GM06990 (cell line): ENCODE results near the gene RAB11FIP3.

Experiments
- DNase-seq: peaks from one replicate; pipeline ENCODE4 v3.0.0-alpha.2; 2011; ENCODE audit not compliant: insufficient read length; ENCODE audit errors: extremely low read depth
- H3K27me3 ChIP-seq: replicated peaks from 2 replicates; pipeline ENCODE4 v1.6.0; 2011; ENCODE audit warnings: low read length; ENCODE audit not compliant: control insufficient read depth, insufficient read depth
- H3K36me3 ChIP-seq: 2 replicates; pipeline ENCODE4 v1.5.1; 2011; ENCODE audit warnings: low read length; ENCODE audit not compliant: control insufficient read depth, insufficient read depth
- H3K4me3 ChIP-seq: replicated peaks from 2 replicates; pipeline ENCODE4 v1.5.1; 2011; ENCODE audit warnings: low read depth, mild to moderate bottlenecking, control low read depth, low read length
- CTCF ChIP-seq: IDR thresholded peaks from 2 replicates; pipeline ENCODE4 v1.5.1; 2011; ENCODE audit warnings: low read length, control low read depth, mild to moderate bottlenecking, inconsistent platforms; ENCODE audit not compliant: insufficient read depth, poor library complexity, severe bottlenecking

Gene RAB11FIP3

GRCh38 chr16:561413-561794 is 136.0 kb downstream of the RAB11FIP3 start:
- Histone ChIP-seq H3K27me3 (no peaks in the 10 kb centered on the region; the same call in 1 of the 2 replicates), H3K36me3 (no peaks in the 10 kb centered on the region), H3K4me3 (no peak overlapping the region)
- no peak for TF ChIP-seq CTCF
- DNase-seq, result no peak

- no peak for DNase-seq
- H3K27me3 ChIP-seq, result no peaks in the 10 kb centered on the region; the same call in 1 of the 2 replicates
- H3K36me3 ChIP-seq, result no peaks in the 10 kb centered on the region
- no peak for TF ChIP-seq CTCF
- H3K4me3 ChIP-seq, result no peak overlapping the region
These were observed 136.8 kb downstream of the RAB11FIP3 start for GRCh38 chr16:561957-562938.

GRCh38 chr16:563072-563644 is 137.7 kb downstream of the RAB11FIP3 start:
- Histone ChIP-seq H3K27me3 (no peaks in the 10 kb centered on the region; the same call in 1 of the 2 replicates), H3K4me3 (no peak overlapping the region), H3K36me3 (no peaks in the 10 kb centered on the region)
- no peak for TF ChIP-seq CTCF
- DNase-seq, result no peak

- Histone ChIP-seq H3K36me3 (no peaks in the 10 kb centered on the region), H3K4me3 (no peak overlapping the region), H3K27me3 (no peaks in the 10 kb centered on the region)
- no peak for DNase-seq
- TF ChIP-seq CTCF, result no peak
These were observed 139.4 kb downstream of the RAB11FIP3 start for GRCh38 chr16:564690-565418.

- Histone ChIP-seq H3K4me3 (no peak overlapping the region), H3K36me3 (no peaks in the 10 kb centered on the region), H3K27me3 (no peaks in the 10 kb centered on the region)
- TF ChIP-seq CTCF, result no peak
- no peak for DNase-seq
These were observed 140.2 kb downstream of the RAB11FIP3 start for GRCh38 chr16:565419-566330.
